Fibroblast of skin of back (primary cell): ENCODE data around the gene TRO. TPM values are rescaled to one million over a fixed set of nuclear protein-coding genes. Genes with fewer than 3 reads are reported as not detected.
A peak's percentile ranks its signal among the peaks of the same experiment; 100 is the strongest.

ENCODE experiments used
- DNase-seq: peaks from one replicate; pipeline ENCODE4 v3.0.0-alpha.2; 2013
- polyA plus RNA-seq, 2 experiments: library from polyadenylated mRNA; unstranded; fragments of 120-200 nt; gene quantifications; one replicate each; pipeline ENCODE4 v1.2.1, GENCODE V29; 2013; ENCODE audit not compliant: insufficient read length in 2 of 2

TRO gene, protein sequence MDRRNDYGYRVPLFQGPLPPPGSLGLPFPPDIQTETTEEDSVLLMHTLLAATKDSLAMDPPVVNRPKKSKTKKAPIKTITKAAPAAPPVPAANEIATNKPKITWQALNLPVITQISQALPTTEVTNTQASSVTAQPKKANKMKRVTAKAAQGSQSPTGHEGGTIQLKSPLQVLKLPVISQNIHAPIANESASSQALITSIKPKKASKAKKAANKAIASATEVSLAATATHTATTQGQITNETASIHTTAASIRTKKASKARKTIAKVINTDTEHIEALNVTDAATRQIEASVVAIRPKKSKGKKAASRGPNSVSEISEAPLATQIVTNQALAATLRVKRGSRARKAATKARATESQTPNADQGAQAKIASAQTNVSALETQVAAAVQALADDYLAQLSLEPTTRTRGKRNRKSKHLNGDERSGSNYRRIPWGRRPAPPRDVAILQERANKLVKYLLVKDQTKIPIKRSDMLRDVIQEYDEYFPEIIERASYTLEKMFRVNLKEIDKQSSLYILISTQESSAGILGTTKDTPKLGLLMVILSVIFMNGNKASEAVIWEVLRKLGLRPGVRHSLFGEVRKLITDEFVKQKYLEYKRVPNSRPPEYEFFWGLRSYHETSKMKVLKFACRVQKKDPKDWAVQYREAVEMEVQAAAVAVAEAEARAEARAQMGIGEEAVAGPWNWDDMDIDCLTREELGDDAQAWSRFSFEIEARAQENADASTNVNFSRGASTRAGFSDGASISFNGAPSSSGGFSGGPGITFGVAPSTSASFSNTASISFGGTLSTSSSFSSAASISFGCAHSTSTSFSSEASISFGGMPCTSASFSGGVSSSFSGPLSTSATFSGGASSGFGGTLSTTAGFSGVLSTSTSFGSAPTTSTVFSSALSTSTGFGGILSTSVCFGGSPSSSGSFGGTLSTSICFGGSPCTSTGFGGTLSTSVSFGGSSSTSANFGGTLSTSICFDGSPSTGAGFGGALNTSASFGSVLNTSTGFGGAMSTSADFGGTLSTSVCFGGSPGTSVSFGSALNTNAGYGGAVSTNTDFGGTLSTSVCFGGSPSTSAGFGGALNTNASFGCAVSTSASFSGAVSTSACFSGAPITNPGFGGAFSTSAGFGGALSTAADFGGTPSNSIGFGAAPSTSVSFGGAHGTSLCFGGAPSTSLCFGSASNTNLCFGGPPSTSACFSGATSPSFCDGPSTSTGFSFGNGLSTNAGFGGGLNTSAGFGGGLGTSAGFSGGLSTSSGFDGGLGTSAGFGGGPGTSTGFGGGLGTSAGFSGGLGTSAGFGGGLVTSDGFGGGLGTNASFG (N-terminal part only)
- polyA plus RNA-seq (2013, experiment 1 of 2; ENCODE audit: insufficient read length): 17.0 TPM
- polyA plus RNA-seq (2013, experiment 2 of 2; ENCODE audit: insufficient read length): 22.7 TPM

- DNase-seq: peak; percentile 18
Measured at GRCh38 chrX:54920610-54921426, at the start of gene TRO. Gene TRO (plus strand): TSS chrX:54920824. CDS start chrX:54922247, 1,423 bp downstream.

DNA sequence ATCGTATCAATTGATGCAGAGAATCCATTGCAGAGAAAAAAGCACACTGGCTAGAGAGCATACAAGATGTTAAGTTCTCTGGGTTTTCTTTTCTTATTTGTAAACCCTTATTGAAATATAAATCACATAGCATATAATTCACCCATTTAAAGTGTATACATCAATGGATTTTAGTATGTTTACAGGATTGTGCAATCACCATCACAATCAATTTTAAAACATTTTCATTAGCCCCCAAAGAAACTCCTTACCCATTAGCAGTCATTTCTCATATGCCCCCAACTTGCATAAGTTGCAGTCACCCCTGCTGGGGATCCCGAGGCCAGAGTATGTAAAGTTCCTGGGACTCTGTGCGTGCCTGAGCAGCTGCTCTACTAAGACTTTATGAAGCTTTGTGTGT lies 34.9 kb upstream of the TRO start:
- DNase-seq: no peak

DNA sequence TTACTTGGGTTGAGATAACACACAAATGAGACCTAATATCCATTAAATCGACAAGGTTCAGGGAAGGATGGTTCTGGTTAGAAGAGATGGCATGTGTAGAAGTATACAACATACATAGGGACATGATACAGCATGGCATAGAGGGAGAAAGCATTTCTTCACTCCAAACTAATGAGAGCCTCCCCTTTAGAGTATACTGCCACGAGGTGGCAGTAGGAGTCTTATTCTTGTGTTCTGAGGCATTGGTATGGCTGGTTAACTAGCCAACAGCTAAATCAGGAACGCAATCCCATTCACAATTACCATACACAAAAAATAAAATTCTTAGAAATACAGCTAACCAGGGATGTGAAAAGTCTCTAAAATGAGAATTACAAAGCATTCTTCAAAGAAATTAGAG lies 29.1 kb upstream of the TRO start:
- DNase-seq: peak; percentile 32

DNA sequence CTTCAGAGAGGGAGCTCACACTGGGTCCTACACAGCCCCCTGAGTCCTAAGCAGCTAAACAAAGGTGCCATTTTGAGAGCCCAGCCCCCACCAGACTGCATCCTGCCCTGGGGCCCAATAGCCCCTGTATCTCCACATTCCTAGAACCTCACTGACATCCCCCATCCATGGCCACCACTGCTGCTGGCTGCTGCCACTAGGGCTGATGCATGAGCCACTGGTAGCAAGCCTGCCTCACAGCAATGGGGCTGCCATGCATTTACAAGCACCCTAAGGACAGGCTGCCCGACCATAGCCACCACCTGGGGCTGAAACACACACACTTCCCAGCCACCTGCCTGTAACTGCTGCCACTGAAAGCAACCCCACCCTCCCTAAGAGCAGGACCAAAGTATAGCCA lies 26.5 kb upstream of the TRO start:
- no peak for DNase-seq

GRCh38 chrX:54909941-54910340 lies 10.7 kb upstream of the TRO start:
- no peak for DNase-seq

- peak; percentile 74 for DNase-seq
Measured at GRCh38 chrX:54921427-54922021, 900 bp downstream of the TRO start.

- DNase-seq: no peak
Measured at GRCh38 chrX:54922547-54922946, 1.9 kb downstream of the TRO start.

- no peak for DNase-seq
Measured at GRCh38 chrX:54923376-54923775, 2.8 kb downstream of the TRO start.

DNA sequence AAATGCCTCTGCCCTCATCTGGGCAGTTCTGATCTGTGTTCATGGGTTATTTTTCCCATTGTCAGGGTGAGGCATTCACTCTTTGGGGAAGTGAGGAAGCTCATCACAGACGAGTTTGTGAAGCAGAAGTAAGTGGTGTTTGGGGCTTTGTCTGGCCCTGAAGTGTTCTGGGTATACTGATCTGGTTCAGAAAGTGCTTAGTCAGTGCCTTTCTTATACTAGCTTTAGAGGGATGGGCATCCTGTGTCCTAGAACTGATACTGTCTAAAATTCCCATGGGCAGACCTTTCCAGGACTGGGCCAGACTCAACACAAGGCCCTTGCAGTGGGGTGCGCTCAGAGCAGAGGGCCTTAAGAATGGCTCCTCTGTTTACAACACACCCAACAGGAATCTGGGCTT lies 6.4 kb downstream of the TRO start:
- no peak for DNase-seq

GRCh38 chrX:54928876-54929275 lies 8.3 kb downstream of the TRO start:
- DNase-seq: no peak

DNA sequence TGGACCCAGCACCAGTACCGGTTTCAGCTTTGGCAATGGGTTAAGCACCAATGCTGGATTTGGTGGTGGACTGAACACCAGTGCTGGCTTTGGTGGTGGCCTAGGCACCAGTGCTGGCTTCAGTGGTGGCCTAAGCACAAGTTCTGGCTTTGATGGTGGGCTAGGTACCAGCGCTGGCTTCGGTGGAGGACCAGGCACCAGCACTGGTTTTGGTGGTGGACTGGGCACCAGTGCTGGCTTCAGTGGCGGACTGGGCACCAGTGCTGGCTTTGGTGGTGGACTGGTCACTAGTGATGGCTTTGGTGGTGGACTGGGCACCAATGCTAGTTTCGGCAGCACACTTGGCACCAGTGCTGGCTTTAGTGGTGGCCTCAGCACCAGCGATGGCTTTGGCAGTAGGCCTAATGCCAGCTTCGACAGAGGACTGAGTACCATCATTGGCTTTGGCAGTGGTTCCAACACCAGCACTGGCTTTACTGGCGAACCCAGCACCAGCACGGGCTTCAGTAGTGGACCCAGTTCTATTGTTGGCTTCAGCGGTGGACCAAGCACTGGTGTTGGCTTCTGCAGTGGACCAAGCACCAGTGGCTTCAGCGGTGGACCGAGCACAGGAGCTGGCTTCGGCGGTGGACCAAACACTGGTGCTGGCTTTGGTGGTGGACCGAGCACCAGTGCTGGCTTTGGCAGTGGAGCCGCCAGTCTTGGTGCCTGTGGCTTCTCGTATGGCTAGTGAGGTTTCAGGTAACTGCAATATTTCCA lies 9.8 kb downstream of the TRO start:
- no peak for DNase-seq

DNA sequence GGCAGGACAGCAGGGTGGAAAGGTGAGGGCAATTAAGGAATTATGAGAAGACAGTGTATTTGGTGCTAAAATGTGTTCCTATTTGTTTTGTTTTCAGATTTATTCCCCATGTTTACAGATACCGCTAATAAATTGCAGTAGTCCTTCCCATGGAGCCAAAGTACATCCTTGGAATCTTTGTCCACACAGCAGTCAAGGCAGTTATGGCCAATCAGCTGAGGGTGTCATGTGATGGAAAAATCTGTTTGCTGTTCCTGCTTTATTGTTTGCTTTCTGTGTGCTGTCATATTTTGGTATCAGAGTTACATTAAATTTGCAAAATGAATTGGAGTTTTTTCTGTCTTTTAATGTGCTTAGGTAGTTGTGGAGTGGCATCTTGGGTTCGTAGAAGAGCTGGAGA lies 10.5 kb downstream of the TRO start:
- DNase-seq: no peak

DNA sequence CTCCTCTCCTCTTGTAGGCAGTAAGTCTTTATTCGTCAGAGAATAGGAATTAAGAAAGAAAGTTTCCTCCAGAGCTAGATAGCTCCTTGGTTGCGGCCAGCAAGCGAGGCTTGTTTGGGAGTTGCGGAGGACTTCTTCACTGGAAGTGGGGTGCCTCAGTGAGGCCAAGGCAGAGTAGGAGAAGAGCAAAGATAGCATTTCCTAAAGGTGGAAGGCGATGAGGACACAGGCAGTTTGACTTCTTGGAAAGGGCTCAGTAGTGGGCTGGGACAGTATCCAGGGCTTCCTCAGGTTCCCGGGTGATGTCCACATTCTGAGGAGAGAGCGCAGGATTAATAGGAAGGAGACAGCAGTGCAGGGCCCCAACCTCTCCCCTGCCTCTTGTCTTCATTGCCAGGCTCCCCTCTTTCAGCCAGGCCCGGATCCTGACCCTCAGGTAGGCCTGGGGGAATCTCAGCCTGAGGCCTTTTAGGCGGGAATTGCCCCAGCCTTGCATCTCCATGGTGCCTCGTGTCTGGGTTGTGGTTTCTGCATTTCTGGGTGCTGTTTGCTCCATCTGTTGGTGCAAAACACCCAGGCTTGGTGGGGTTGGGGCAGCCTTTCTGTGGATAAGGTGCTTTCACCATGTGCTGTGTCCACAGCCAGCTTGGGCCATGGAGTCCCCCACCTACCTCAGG lies 12.7 kb downstream of the TRO start:
- DNase-seq: no peak

- DNase-seq: no peak
Measured at GRCh38 chrX:54934058-54934457, 13.4 kb downstream of the TRO start.

GRCh38 chrX:54934890-54935289 lies 14.3 kb downstream of the TRO start:
- DNase-seq: no peak

DNA sequence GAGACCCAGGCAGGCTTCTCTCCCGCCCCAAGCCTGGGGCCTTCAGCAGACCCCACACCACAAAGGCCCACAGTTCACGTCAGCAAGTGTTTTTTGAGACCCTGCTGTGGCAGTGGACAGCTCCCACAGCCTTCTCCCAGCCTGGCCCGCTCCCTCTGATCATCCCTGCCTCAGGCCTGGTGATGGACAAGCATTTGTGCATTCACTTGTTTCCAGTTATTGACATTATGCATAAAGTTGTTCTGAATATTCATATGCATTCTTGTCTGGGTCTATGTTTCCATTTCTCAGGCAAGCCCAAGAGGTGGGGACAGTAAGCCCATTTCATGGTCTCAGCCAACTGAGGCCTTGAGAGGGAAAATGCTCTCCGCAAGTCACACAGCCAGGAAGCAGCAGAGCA lies 14.7 kb downstream of the TRO start:
- DNase-seq: no peak

- DNase-seq: no peak
Measured at GRCh38 chrX:54937416-54937815, 16.8 kb downstream of the TRO start.

DNA sequence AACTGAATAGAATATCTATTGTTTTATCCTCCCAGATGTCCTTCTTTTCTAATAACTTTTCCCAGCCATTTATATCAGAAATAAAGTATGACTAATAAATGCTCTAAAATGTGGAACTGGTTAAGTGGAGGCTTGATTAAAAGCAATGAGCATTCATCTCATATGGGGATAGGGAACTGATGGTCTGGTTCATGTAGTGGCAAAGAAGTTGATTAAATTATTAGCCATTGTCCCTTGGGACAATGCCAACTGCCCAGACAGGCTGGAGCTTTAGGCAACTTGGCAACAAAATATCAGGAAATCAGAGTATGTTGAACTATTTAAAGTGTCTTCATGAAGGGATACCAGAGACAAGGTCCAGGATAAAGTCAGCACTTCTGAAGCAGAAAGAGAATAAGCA lies 24.2 kb downstream of the TRO start:
- no peak for DNase-seq

DNA sequence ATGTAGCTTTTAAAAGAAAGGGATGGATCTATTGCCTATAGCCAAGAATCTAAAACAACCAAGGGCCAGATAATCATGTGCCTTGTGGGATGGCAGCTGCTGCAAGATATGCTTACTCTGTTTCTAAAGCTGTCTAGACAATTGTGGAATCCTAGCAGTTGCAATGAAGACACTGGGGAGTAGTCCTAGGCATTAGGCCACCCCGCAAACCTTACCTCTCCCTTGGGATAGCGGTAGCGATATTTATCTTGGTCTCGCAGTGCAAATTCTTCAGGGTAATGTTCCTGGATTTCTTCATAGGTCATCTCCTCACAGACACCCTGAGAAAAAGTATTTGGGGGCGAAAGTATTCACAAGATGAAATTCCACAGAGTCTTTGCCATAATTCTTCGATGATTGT lies 24.6 kb downstream of the TRO start:
- no peak for DNase-seq
